Measurements from ENCODE around the gene ENKD1.

The ENKD1 gene

DNA sequence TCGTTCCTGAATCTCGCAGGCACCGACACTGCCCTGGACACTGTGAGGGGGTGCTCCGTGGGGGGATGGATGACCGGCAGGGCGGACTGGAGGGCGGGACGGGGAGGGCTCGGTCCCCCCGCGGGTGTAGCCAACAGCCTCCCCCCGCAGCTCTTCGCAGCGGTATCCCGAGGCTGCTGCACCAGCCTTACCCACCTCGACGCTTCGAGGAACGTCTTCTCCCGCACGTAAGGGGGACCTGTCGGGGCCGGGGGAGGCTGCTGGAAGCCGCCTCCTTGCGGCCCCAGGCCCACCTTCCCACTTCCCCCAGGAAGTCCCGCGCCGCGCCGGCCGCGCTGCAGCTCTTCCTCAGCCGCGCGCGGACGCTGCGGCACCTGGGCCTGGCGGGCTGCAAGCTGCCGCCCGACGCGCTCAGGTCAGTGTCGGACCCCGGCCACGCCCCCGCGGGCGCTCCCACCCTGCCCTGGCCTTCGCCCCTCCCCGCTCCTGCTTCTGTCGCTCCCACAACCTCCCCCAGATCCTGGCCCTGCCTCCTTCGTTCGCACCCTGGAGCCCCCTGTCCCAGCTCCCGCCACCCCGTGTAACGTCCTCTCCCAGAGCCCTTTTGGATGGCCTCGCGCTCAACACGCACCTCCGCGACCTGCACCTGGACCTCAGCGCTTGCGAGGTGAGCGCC, 18.3 kb downstream of the ENKD1 start:
- DNase-seq: no peak

DNA sequence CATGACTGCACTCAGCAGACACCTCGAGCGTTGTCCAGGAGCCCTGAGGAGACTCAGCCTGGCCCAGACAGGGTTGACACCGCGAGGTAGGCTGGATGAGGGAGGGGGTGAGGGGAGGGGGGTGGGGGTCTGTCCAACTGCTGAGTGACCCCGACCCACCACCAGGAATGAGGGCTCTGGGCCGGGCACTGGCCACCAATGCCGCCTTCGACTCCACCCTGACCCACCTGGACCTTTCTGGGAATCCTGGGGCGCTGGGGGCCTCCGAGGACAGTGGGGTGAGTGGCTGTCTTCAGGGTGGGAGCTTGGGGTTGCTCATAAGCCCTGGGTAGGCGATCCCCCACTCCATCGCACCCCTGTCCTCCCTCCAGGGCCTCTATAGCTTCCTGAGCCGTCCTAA, 18.9 kb downstream of the ENKD1 start:
- DNase-seq: no peak

DNA sequence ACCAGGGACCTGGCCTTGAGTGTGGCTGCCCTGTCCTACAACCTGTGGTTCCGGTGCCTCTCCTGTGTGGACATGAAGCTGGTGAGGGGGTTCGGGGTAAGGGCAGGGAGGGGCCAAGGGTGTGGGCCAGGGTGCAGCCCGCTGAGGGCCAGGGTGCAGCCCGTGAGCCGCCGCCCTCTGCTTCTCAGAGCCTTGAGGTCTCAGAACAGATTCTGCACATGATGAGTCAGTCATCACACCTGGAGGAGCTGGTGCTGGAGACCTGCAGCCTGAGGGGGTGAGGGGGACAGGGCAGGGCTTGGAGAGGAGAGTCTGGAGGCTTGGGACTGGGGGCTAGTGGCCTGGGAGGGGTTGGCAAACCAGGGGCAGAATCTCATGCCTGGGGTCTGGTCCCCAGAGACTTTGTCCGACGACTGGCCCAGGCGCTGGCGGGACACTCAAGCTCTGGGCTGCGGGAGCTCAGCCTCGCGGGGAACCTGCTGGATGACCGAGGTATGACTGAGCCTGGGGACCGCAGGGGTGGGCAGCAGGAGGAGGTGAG, 19.4 kb downstream of the ENKD1 start:
- DNase-seq: no peak

DNA sequence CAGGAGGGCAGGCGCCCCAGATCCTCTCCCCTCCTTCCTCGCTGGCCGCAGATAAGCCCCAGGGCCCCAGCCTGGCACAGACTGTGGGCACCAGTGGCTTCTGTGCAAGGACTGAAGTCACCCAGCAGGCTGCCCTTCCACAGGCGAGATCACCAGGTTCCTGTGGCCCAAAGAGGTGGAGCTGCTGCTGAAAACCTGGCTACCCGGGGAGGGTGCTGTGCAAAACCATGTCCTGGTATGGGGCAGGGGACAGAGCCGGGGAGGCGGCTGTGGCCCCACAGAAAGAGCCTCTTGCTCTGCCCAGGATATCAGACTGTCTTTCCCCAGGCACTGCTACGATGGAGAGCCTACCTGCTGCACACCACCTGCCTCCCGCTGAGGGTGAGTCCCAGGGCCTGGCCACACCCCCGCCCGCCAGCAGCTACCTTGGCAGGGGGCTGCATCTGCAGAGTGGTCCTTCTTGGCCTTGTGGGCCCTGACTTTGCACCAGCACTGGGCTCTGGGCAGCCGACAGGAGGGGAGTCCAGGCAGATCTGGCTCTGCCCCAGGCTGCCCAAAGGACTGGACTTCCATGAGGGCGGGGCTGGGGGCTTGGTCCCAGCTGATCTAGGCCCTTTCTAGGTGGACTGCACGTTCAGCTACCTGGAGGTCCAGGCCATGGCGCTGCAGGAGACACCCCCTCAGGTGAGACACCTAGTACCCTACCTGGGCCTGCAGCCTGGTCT, 21.0 kb downstream of the ENKD1 start:
- no peak for DNase-seq

DNA sequence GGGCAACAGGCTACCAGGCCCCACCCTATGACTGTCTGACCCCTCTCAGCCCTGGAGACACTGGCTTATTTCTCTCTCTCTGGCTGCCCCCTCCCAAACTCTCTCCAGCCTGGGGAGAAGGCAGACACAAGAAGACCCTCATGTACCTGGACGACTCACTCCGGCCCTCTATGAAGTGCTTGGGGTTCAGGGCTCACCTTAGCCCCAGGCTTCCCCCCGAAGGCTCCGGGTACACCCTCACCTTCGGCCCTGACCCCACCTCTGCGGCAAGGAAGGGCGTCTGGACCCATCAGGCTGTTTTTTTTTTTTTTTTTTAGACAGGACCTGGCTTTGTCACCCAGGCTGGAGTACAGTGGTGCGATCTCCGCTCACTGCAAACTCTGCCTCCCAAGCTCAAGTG, 22.5 kb downstream of the ENKD1 start:
- DNase-seq: no peak

DNA sequence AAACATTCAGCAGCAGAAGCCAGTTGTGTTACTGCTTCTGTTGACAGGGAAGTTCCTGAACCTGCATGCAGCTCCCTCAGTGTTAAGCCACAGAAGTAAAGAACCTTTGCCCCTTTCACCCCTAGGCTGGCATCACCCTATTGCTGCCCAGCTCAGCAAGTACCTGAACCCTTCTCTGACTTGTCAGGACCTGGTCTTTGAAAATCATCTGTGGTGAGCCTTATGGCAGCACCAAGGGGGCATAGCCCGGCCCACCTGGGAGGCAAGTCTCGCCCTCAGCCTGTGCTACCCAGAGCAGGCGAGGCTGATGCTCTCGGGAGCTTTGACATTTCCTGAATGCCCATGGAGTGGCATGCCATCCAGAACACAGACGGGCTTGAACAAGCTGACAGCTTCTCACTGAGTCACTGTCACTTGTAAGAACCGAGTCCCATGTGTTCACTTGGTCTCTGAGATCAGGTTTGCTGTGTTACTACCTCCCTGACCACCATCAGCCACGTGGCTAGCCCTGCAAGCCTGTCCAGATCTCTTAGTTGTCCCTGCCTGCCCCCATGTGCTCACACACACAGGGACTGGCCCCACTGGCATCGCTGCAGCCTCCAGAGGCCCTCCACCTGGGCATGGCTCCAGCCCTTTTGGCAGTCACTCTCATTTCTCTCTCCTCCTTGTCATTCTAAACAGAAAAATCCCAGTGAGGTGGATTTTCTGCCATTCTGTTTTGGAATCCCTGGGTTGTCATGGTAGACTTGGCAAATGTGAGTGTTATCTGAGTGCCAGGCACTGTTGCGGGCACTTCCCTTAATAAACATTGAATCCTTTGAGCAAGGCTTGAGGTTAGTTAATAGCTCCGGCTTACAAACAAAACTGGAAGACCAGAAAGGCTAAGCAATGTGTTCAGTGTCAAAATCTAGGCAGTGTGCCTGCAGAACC, 24.5 kb downstream of the ENKD1 start:
- DNase-seq: no peak

DNA sequence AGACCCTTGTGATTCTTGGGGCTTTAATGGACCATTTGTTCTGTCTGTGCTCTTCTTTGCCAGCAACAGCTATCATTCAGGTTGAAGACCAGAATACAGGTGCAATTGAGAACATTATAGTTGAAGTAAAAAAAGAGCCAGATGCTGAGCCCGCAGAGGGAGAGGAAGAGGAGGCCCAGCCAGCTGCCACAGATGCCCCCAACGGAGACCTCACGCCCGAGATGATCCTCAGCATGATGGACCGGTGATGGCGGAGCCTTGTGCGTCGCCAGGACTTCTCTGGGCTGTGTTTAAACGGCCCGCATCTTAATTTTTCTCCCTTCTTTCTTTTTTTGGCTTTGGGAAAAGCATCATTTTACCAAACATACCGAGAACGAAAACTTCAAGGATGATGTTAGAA, 28.9 kb downstream of the ENKD1 start:
- DNase-seq: no peak

DNA sequence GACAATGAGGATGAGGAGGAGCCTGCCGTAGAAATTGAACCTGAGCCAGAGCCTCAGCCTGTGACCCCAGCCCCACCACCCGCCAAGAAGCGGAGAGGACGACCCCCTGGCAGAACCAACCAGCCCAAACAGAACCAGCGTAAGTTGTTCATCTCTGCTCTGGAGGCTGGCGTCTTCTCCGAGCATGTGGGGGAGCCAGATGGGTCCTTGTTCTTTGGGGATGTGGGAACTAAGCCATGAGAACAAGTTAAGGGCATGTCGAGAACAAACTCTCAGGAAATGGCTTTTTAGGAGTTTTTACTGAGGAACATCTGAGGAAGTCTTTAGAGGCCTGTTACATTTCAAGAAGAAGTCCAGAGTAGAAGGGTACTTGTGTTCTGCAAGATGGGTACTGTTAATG, 29.8 kb downstream of the ENKD1 start:
- DNase-seq: no peak

DNA sequence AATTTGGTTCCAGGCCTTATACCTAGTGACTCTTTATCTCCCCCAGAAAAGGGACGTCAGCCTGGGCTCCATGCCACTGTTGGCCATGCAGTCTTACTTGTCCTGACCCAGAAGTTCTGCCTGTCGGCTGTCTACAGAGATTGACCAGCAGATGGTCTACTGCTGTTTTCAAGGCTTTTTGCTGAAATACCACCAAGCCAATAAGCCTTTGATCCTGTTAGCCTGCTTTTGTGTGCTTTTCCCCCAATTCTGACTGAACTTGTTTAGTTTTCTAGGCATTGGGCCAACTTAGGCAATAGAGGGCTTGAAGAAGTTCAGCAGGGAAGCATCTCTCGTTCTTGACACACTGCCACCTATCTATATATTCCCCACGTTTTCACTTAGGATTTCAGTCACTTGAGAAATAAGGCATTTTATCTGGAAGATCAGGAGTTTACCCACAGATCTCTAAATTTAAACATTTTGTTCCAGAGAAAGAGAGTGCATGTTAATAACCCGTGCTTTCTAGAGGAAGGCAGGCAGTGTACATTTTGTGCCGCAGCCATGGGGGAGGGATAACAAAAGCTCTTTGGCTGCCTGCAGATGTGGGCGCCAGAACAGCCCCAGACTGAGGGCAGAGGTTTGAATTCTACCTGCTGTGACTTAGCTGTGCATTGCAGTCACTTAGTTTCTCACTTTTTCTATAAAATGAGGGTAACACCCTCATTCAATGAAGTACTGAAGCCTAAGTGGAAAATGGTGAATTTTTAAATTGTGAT, 34.0 kb downstream of the ENKD1 start:
- no peak for DNase-seq

DNA sequence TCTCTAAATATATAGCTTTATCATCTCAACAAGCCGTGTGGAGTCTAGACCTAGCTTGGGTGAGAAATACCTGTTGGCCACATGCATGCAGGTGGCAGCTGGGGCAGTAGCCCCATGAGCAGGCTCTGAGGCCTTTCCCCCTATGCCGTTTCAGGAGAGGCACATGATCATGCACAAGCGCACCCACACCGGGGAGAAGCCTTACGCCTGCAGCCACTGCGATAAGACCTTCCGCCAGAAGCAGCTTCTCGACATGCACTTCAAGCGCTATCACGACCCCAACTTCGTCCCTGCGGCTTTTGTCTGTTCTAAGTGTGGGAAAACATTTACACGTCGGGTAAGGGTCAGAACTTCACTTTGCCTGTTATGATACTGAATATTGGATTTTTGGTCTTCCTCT, 38.3 kb downstream of the ENKD1 start:
- no peak for DNase-seq

DNA sequence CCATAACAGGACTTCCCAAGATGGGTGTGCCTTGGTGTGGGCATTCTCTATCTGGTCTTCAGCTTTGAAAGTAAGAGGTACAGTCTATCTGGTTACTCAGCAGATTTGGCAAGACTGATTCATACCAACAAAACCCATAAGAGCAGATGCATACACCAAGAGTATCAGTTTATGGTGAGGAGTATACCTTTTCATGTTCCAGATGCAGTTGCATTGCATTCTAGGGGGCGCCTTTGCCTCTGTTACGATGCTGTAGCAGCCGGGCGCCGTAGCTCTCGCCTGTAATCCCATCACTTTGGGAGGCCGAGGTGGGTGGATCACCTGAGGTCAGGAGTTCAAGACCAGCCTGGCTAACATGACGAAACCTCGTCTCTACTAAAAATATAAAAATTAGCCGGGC, 52.7 kb downstream of the ENKD1 start:
- DNase-seq: no peak

Measured in bone marrow (tissue), 2 donors.